Endodermal cell (in vitro differentiated cells): ENCODE data around the gene DENND4A. TPM values are rescaled to one million over a fixed set of nuclear protein-coding genes. Genes with fewer than 3 reads are reported as not detected.

ENCODE experiments used
- DNase-seq: peaks from one replicate; pipeline ENCODE4 v3.0.0-alpha.2; 2017
- H3K27ac ChIP-seq: 2 replicates; pipeline ENCODE4 v1.5.1; 2013; ENCODE audit warnings: mild to moderate bottlenecking, low read depth, low read length, moderate library complexity
- H3K27me3 ChIP-seq: 2 replicates; pipeline ENCODE4 v1.6.1; 2013; ENCODE audit warnings: mild to moderate bottlenecking, low read length, moderate library complexity; ENCODE audit not compliant: insufficient read depth, control insufficient read depth, poor library complexity, severe bottlenecking
- H3K36me3 ChIP-seq: 2 replicates; pipeline ENCODE4 v1.7.0; 2013; ENCODE audit warnings: mild to moderate bottlenecking, low read length, moderate library complexity; ENCODE audit not compliant: control insufficient read depth, insufficient read depth
- H3K4me1 ChIP-seq: one replicate; pipeline ENCODE4 v1.7.0; 2013; ENCODE audit warnings: low read length; ENCODE audit not compliant: control insufficient read depth, insufficient read depth
- H3K4me3 ChIP-seq: 2 replicates; pipeline ENCODE4 v1.5.1; 2013; ENCODE audit warnings: mild to moderate bottlenecking, low read length, moderate library complexity
- H3K9ac ChIP-seq: 2 replicates; pipeline ENCODE4 v1.6.1; 2013; ENCODE audit warnings: mild to moderate bottlenecking, low read length, moderate library complexity; ENCODE audit not compliant: poor library complexity, severe bottlenecking; ENCODE audit errors: extremely low read depth
- H3K9me3 ChIP-seq: 2 replicates; pipeline ENCODE4 v1.6.1; 2013; ENCODE audit warnings: mild to moderate bottlenecking, low read length, moderate library complexity; ENCODE audit not compliant: control insufficient read depth
- H3K27ac Mint-ChIP-seq: 2 replicates; pipeline ENCODE4 v1.8.0; 2020; ENCODE audit warnings: mixed read lengths
- H3K27me3 Mint-ChIP-seq: 2 replicates; pipeline ENCODE4 v1.8.0; 2021; ENCODE audit warnings: mild to moderate bottlenecking, mixed read lengths; ENCODE audit not compliant: insufficient read depth
- H3K36me3 Mint-ChIP-seq: 2 replicates; pipeline ENCODE4 v1.8.0; 2020; ENCODE audit warnings: low read depth, mixed read lengths
- H3K4me1 Mint-ChIP-seq: 2 replicates; pipeline ENCODE4 v1.8.0; 2020; ENCODE audit warnings: mixed read lengths
- H3K4me3 Mint-ChIP-seq: 2 replicates; pipeline ENCODE4 v1.8.0; 2020; ENCODE audit warnings: mild to moderate bottlenecking, moderate library complexity, mixed read lengths
- H3K9me3 Mint-ChIP-seq: 2 replicates; pipeline ENCODE4 v1.8.0; 2020; ENCODE audit warnings: mild to moderate bottlenecking, mixed read lengths
- CTCF ChIP-seq: fragments of 200-600 bp; sonication (generic); conservative IDR thresholded peaks from 2 replicates; pipeline ENCODE4 v1.5.0; 2021; ENCODE audit warnings: antibody characterized with exemption, mild to moderate bottlenecking
- WGBS, 2 experiments: methylation state at CpG; one replicate each; pipeline versions ENCODE4 v1.1.5 to v1.1.7; 2013; ENCODE audit warnings: missing lambda C conversion rate in 2 of 2, mixed read lengths in 1 of 2; ENCODE audit not compliant: insufficient coverage in 1 of 2, insufficient read length in 1 of 2; 5-methylcytosine and 5-hydroxymethylcytosine counted together
- total RNA-seq, 2 donors: library from RNA; stranded (reverse); fragmentation: NEBNext Ultra II Directional in 1 of 2; extraction: Animal tissue kit (Norgen Biotek cat#: 25700) in 1 of 2; gene quantifications; 2 replicates in 1 of 2; 3 replicates in 1 of 2; pipeline ENCODE4 v1.2.1, GENCODE V29; 2021

Gene DENND4A
- total RNA-seq, 2 donors from 2014 or later = 7.3 to 9.8 TPM

- 93 to 97% methylated on average over 2 to 6 of the region's 7 CpGs for WGBS, 2 experiments
- no peak for TF ChIP-seq CTCF
- no peaks in the 10 kb centered on the region for H3K27me3 Mint-ChIP-seq
- Histone ChIP-seq H3K27me3 (no peaks in the 10 kb centered on the region), H3K36me3 (no peaks in the 10 kb centered on the region), H3K9me3 (no peaks in the 10 kb centered on the region), H3K4me1 (no peaks in the 10 kb centered on the region), H3K9ac (no peak overlapping the region), H3K4me3 (no peak overlapping the region), H3K27ac (no peak overlapping the region)
- DNase-seq = no peak
- H3K4me3 Mint-ChIP-seq = no peak overlapping the region
- H3K27ac Mint-ChIP-seq = no peak overlapping the region
- no peaks in the 10 kb centered on the region for H3K36me3 Mint-ChIP-seq
- H3K4me1 Mint-ChIP-seq = no peaks in the 10 kb centered on the region
- H3K9me3 Mint-ChIP-seq = no peaks in the 10 kb centered on the region
Measured at GRCh38 chr15:65752151-65752700, 39.9 kb downstream of the DENND4A start.

GRCh38 chr15:65751431-65751830 lies 40.7 kb downstream of the DENND4A start:
- H3K4me3 Mint-ChIP-seq = no peak overlapping the region
- Histone ChIP-seq H3K9ac (no peak overlapping the region), H3K9me3 (no peaks in the 10 kb centered on the region), H3K36me3 (no peaks in the 10 kb centered on the region), H3K4me3 (no peak overlapping the region), H3K27me3 (no peaks in the 10 kb centered on the region), H3K4me1 (no peaks in the 10 kb centered on the region), H3K27ac (no peak overlapping the region)
- H3K27ac Mint-ChIP-seq = no peak overlapping the region
- H3K9me3 Mint-ChIP-seq = no peaks in the 10 kb centered on the region
- no peak for DNase-seq
- 92% methylated on average over 2 of the region's 2 CpGs for WGBS, 2 experiments
- H3K27me3 Mint-ChIP-seq = no peaks in the 10 kb centered on the region
- no peaks in the 10 kb centered on the region for H3K4me1 Mint-ChIP-seq
- no peak for TF ChIP-seq CTCF
- H3K36me3 Mint-ChIP-seq = no peaks in the 10 kb centered on the region

- no peak overlapping the region for H3K4me3 ChIP-seq
- H3K27ac ChIP-seq = no peak overlapping the region
- H3K9me3 ChIP-seq = no peaks in the 10 kb centered on the region
- peaks cover 9% of the 10 kb centered on the region for H3K4me1 Mint-ChIP-seq
- no peaks in the 10 kb centered on the region for H3K27me3 ChIP-seq
- no peak overlapping the region for H3K27ac Mint-ChIP-seq
- H3K27me3 Mint-ChIP-seq = no peaks in the 10 kb centered on the region
- H3K36me3 ChIP-seq = no peaks in the 10 kb centered on the region
- no peak for DNase-seq
- TF ChIP-seq CTCF = no peak
- no peak overlapping the region for H3K9ac ChIP-seq
- H3K4me1 ChIP-seq = no peaks in the 10 kb centered on the region
- no peaks in the 10 kb centered on the region for H3K9me3 Mint-ChIP-seq
- no peak overlapping the region for H3K4me3 Mint-ChIP-seq
- H3K36me3 Mint-ChIP-seq = no peaks in the 10 kb centered on the region
Measured at GRCh38 chr15:65747265-65747664, 44.8 kb downstream of the DENND4A start.
